Activated naive CD8-positive, alpha-beta T cell treated with anti-CD3 and anti-CD28 coated beads, Interleukin-2, amount 10 ng/mL, durations not matched to agents 7 days and 5 days (primary cell): Measurements from ENCODE around the gene XPR1. TPM values are rescaled to one million over a fixed set of nuclear protein-coding genes. Genes with fewer than 3 reads are reported as not detected.
A peak's percentile ranks its signal among the peaks of the same experiment; 100 is the strongest.

Source experiments
- ATAC-seq: fragments of 150-1000 bp; cut with Tn5 transposase; one replicate; pipeline ENCODE4 v1.10.0; 2021; ENCODE audit warnings: low read depth, moderate library complexity
- POLR2A ChIA-PET: fragments of 350-600 bp; sonication (Branson Sonifier 250); formaldehyde crosslinking; loops from one replicate; lab custom pipeline; 2021; ENCODE audit warnings: antibody characterized with exemption; lab: Charles Lee
- DNase-seq: peaks from one replicate; pipeline ENCODE4 v3.0.0; 2021
- H3K27ac Mint-ChIP-seq: one replicate; pipeline ENCODE4 v1.8.0; 2022; ENCODE audit warnings: mild to moderate bottlenecking, mixed read lengths
- H3K27me3 Mint-ChIP-seq: one replicate; pipeline ENCODE4 v1.8.0; 2022; ENCODE audit warnings: mild to moderate bottlenecking, moderate library complexity, mixed read lengths
- H3K36me3 Mint-ChIP-seq: one replicate; pipeline ENCODE4 v1.8.0; 2021; ENCODE audit warnings: mild to moderate bottlenecking, mixed read lengths
- H3K4me1 Mint-ChIP-seq: one replicate; pipeline ENCODE4 v1.8.0; 2021; ENCODE audit warnings: mixed read lengths
- H3K4me3 Mint-ChIP-seq: one replicate; pipeline ENCODE4 v1.8.0; 2022; ENCODE audit warnings: mild to moderate bottlenecking, moderate library complexity, mixed read lengths
- H3K9me3 Mint-ChIP-seq: one replicate; pipeline ENCODE4 v1.8.0; 2021; ENCODE audit warnings: mixed read lengths
- total RNA-seq, 2 experiments: library from RNA; stranded (reverse); gene quantifications; one replicate each; pipeline ENCODE4 v1.2.3, GENCODE V29; 2021

Gene XPR1
- total RNA-seq, 2 experiments from 2014 or later: 16.5 to 17.5 TPM

DNA sequence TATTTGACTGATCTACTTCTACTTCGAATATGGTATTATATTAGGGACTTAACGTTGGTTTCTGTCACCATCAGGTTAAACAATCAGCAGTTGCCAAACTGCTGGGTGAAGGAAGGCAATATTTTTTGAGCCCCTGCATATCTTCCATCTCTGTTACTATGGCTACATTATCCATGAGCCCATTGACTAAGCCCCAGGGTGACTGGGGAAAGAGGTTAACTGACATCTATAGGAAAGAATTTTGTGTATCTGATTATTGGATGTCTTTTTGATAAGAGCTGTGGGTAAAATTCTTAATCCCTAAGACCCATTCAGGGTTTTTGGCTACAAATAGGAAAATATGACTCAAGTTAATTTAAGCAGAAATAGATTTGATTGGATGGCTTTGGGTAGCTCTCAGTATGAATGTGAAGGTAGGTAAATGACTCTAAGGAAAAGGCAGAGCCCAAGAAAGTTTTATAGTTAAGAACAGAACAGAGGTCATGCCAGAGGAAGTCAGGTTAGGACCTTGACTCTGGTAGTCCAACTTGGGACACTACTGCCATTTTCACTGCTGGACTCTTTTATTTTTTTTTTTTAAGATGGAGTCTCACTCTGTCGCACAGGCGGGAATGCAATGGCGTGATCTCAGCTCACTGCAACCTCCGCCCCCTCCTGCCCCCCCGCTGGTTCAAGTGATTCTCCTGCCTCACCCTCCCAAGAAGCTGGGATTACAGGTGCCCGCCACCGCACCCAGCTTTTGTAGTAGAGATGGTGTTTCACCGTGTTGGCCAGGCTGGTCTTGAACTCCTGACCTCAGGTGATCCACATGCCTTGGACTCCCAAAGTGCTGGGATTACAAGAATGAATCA is 8.9 kb upstream of the XPR1 start:
- DNase-seq (no peak), ATAC-seq (no peak)
- Mint-ChIP-seq H3K27ac (no peak overlapping the region), H3K9me3 (no peaks in the 10 kb centered on the region), H3K36me3 (no peaks in the 10 kb centered on the region), H3K4me3 (no peak overlapping the region), H3K4me1 (no peaks in the 10 kb centered on the region), H3K27me3 (peaks cover 7% of the 10 kb centered on the region)
- POLR2A ChIA-PET: interaction anchor here (0.7 kb wide), 1 partner anchor 86 kb away, joined by 3 read pairs; no protein-coding TSS in a partner anchor

DNA sequence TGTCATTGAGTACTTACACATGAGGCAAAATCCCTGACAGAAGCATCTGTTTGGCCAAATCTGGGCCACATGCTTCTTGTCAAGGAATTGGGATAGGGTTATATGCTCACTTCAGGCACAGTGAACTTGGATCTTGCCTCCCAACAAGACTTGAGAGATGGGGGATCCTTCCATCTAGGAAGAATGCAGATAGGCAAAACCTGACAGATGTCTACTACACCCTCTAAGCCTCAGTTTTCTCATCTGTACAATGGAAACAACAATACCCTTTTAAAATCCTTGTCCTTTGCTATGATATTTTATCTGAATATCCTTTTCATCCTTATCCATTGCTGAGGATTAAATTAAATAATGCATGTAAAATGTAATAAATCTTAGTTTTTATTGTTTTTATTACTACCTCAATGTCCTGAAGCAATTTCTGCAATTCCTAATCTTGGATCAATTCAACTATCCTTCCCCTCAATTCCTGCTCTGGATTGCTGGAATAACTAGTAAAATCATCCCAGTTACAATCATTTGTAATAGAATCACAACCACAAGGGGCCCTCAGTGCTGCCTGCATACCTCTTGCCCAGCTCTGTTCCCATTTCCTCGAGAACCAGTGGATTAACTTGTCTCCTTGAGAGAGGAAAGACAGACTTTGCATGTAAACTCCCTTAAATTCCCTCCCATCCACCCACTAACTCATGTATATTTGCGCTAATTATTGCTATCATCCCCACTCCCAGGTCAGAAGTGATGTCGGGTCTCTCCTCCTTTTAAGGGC is 8.1 kb upstream of the XPR1 start:
- ATAC-seq (no peak), DNase-seq (no peak)
- Mint-ChIP-seq H3K4me1 (no peaks in the 10 kb centered on the region), H3K27ac (no peak overlapping the region), H3K4me3 (no peak overlapping the region), H3K36me3 (no peaks in the 10 kb centered on the region), H3K27me3 (peaks cover 7% of the 10 kb centered on the region), H3K9me3 (no peaks in the 10 kb centered on the region)
- POLR2A ChIA-PET: interaction anchor here (0.7 kb wide), 1 partner anchor 85 kb away, joined by 3 read pairs; no protein-coding TSS in a partner anchor

DNA sequence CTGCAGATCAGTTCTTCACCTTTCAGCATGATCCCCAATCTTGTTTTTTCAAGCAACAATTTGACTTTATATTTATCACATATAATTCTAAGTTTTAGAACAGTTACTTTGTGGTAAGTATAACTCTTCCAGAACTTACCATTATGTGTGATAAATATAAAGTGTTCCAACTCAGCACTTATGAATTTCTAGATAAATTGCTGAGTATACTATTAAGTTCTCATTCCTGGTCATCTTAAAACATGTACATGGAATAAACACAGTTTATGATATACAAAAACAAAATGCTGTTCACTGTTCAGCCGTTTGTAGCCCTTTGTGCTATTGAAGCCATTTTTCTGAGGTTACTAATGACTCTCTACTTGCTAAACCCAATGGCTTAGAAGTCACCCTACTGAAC is 5.1 kb upstream of the XPR1 start:
- H3K36me3 Mint-ChIP-seq: no peaks in the 10 kb centered on the region
- ATAC-seq (no peak), DNase-seq (no peak)
- no peak overlapping the region for H3K27ac Mint-ChIP-seq
- peaks cover 2% of the 10 kb centered on the region for H3K4me1 Mint-ChIP-seq
- H3K27me3 Mint-ChIP-seq: peaks cover 7% of the 10 kb centered on the region
- POLR2A ChIA-PET: no interaction called here
- no peak overlapping the region for H3K4me3 Mint-ChIP-seq
- no peaks in the 10 kb centered on the region for H3K9me3 Mint-ChIP-seq

DNA sequence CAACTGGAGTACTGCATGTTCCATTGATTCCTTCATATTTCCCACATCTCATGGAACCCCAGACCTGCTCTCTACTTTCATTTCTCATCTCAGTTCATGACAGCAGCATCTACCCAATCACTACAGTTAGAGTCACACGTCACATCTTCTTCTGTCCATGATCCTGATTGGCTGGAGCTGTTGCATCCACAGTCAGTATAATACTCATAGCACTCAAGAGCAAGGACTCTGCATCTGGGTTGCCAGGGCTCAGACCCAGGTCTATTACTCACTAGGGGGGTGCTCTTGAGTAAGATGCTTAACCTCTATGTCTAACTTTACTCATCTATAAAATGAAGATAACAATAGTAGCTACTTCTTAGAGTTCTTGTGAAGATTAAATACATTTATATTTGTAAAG is 4.4 kb upstream of the XPR1 start:
- H3K4me3 Mint-ChIP-seq: no peak overlapping the region
- H3K36me3 Mint-ChIP-seq: no peaks in the 10 kb centered on the region
- POLR2A ChIA-PET: no interaction called here
- H3K4me1 Mint-ChIP-seq: peaks cover 2% of the 10 kb centered on the region
- no peak for DNase-seq
- no peak for ATAC-seq
- H3K9me3 Mint-ChIP-seq: no peaks in the 10 kb centered on the region
- no peak overlapping the region for H3K27ac Mint-ChIP-seq
- peaks cover 7% of the 10 kb centered on the region for H3K27me3 Mint-ChIP-seq

DNA sequence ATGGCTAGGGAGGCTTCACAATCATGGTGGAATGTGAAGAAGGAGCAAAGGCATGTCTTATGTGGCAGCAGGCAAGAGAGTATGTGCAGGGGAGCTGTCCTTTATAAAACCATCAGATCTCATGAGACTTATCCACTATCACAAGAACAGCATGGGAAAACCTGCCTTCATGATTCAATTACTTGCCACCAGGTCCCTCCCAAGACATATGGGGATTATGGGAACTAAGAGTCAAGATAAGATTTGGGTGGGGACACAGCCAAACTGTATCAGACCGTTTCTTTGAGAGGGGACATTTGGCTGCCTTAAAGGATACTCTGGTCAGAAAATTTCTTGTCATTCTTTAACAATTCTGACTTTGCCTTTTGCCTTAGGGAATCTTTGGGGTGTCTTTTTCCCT is 3.2 kb upstream of the XPR1 start:
- ATAC-seq: no peak
- Mint-ChIP-seq H3K9me3 (no peaks in the 10 kb centered on the region), H3K36me3 (no peaks in the 10 kb centered on the region), H3K4me1 (peaks cover 2% of the 10 kb centered on the region), H3K4me3 (no peak overlapping the region), H3K27me3 (peaks cover 7% of the 10 kb centered on the region), H3K27ac (no peak overlapping the region)
- POLR2A ChIA-PET: no interaction called here
- no peak for DNase-seq

DNA sequence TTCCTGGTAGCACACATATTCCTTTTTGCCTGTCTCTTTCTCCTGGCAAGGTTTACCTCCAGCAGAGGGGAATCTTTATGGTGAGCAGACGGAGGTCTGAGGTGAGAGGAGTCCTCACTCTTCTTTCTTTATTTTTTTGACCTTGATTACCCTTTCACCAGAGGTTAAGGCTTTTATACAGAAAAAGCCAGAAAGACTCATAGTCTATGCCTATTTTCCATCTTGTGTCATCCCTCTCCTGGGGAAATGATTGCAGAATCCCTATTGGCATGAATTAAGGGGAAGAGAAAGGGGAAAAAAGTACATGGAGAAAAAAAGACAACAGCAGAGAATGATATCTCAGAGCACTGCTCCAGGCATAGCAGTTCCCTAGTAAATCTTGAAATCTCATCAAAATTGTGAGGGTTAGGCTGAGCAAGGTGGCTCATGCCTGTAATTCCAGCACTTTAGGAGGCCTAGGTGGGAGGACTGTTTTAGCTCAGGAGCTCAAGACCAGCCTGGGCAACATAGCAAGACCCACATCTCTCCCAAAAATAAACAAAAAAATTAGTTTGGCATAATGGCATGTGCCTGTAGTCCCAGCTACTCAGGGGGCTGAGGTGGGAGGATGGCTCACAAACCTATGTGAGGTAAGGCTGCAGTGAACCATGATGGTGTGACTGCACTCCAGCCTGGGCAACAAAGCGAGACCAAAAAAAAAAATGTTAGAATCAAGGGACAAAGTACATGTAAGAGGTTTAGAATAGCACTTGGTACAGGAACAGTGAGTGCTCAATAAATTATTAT is 1.2 kb upstream of the XPR1 start:
- no peak for ATAC-seq
- no peak for DNase-seq
- Mint-ChIP-seq H3K27me3 (peaks cover 5% of the 10 kb centered on the region), H3K36me3 (no peaks in the 10 kb centered on the region), H3K4me3 (no peak overlapping the region), H3K4me1 (peaks cover 2% of the 10 kb centered on the region), H3K27ac (no peak overlapping the region), H3K9me3 (no peaks in the 10 kb centered on the region)
- POLR2A ChIA-PET: interaction anchor here (1.5 kb wide), 1 partner anchor 129 kb away, joined by 4 read pairs; no protein-coding TSS in a partner anchor

DNA sequence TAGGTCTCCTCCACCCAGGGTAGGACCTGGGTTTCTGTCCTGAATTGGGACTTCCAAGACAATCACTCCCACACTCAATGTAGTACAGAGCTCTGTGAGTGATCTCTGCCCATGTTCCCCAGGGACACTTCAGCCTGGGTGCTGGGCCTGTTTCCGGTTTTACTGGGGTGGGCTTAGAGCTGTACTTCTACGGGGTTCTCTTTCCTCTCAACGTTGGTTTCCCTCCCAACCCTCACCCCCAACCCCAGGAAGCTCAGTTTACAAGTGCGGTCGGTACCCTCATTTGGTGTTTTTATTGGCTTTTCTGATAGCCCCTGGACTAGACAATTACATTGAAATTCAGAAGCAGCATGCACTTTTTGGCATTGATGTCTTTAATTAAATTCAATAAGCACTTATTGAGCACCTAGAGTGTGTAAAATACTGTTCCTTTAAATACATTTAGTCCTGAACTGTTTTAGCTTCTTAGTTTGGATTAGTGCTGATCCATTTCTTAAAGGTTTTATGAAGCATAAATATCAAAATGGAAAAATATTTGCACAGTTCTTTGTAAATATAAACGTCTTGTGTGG is 542 bp upstream of the XPR1 start:
- DNase-seq: no peak
- POLR2A ChIA-PET: interaction anchor here (0.6 to 1.5 kb wide), 3 partner anchors 45 to 131 kb away, joined by 4 to 6 read pairs (median 5); no protein-coding TSS in a partner anchor
- no peak overlapping the region for H3K4me3 Mint-ChIP-seq
- no peak for ATAC-seq
- peaks cover 2% of the 10 kb centered on the region for H3K4me1 Mint-ChIP-seq
- H3K36me3 Mint-ChIP-seq: no peaks in the 10 kb centered on the region
- H3K27ac Mint-ChIP-seq: peak overlapping the region; percentile 90
- H3K27me3 Mint-ChIP-seq: peaks cover 5% of the 10 kb centered on the region
- no peaks in the 10 kb centered on the region for H3K9me3 Mint-ChIP-seq

DNA sequence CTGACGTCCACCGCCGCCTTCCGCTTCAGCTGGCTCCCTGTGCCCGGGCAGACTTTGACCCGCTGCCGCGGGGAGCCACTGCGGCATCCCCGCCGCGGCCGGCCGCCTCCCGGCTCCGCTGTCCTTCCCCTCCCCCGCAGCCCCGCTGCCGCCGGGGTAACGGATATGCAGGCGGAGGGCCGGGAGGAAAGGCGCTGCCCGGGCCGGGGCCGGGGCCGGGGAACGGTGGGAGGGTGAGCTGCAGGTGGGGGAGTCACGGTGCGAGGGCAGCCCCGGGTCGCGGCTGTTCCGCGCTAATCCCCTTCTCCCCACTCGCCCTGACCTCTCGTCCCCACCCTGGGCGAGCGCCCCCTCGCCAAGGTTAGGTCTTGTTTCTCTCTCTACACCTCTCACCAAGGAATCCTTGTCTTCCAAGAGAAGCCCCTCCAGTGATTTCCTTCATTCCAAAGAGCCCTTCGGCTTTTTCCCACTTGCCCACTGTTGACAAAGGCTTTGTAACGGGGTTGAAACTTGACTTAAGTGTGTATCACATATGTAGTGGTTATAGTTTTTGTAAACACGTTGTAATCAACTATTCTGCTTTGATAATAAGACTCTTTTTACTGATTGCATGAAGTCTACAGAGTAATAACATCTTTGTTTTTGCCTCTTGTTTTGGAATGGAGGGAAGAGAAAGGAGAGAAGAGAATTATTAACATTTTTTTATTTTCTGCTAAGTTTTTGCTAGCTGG is 669 bp downstream of the XPR1 start:
- Mint-ChIP-seq H3K27me3 (no peaks in the 10 kb centered on the region), H3K27ac (peak overlapping the region; percentile 90), H3K36me3 (peaks cover 1% of the 10 kb centered on the region), H3K4me3 (no peak overlapping the region), H3K9me3 (no peaks in the 10 kb centered on the region), H3K4me1 (peaks cover 2% of the 10 kb centered on the region)
- POLR2A ChIA-PET: interaction anchor here (0.6 to 1.5 kb wide), 3 partner anchors 47 to 210 kb away, joined by 3 to 6 read pairs (median 4); no protein-coding TSS in a partner anchor
- DNase-seq (peak; percentile 82), ATAC-seq (peak; percentile 54)

DNA sequence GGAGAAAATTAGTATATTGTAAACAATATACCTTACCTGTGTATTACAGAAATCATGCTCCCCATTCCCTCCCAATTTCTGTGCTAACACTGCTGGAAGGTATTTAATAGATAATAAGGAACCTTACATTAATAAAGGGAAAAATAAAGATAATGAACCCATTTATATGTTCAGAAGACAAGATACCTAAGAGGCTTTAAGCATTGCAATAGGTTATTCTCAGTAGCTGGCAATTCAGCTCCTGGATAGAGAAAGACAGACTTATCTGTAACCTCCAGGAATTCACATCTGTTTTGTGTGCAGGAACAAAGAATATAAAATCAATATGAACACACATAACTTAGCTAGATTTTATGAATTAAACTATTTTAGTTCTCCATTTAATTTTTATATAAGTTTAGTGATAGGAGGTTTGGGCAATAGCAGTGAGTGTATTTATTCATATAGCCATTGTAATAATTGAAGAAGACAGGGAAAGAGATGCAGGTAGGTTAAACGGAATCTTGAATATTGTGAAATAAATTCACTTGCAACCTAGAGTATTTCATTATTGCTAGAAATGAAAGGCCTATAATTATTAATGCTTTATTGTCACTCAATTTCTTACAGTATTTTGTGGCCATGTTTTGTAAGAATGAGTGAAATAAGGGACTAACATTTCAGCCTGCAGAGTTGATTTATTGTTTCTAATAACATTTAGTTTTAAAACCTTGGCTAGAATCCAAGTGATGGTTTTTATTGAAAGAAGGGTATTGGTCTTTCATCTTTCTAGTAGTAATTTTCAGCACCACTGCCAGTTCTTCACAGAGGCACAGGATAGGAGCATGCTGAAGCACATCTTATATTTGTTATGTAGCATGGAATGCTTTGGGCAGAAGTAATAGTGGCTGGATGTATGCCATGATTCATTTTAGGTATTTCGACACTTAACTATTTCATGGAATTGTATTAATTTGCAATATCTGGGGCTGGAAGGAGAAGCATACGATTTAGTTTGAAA is 1.5 kb downstream of the XPR1 start:
- POLR2A ChIA-PET: interaction anchor here (0.6 kb wide), 1 partner anchor 209 kb away, joined by 3 read pairs; no protein-coding TSS in a partner anchor

DNA sequence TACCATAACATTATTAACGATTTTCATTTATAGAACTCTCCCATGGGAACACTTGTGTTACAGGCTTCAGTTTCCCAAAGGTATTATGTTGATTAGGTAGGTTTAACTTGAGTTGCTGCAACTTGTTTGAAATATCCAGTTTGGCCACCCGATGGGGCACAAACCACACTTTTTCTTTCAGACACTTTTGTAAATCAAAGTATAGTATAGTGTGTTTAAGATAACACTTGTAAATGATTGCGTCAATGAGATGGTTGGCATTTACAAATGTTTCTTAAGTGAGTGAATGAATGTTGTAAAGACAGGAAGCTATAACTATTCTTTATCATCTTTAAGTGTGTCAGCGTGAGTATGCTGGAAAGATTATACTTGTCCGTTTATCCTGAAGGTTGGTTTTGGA is 4.3 kb downstream of the XPR1 start:
- H3K27ac Mint-ChIP-seq: no peak overlapping the region
- no peaks in the 10 kb centered on the region for H3K27me3 Mint-ChIP-seq
- peaks cover 3% of the 10 kb centered on the region for H3K36me3 Mint-ChIP-seq
- ATAC-seq: no peak
- DNase-seq: no peak
- no peaks in the 10 kb centered on the region for H3K9me3 Mint-ChIP-seq
- no peak overlapping the region for H3K4me3 Mint-ChIP-seq
- H3K4me1 Mint-ChIP-seq: no peaks in the 10 kb centered on the region
- POLR2A ChIA-PET: no interaction called here

More for the DNA sequence above, 1.5 kb downstream of the XPR1 start:
- Mint-ChIP-seq H3K4me1 (peaks cover 2% of the 10 kb centered on the region), H3K4me3 (no peak overlapping the region), H3K9me3 (no peaks in the 10 kb centered on the region), H3K27ac (no peak overlapping the region), H3K36me3 (peaks cover 1% of the 10 kb centered on the region), H3K27me3 (no peaks in the 10 kb centered on the region)
- ATAC-seq (no peak), DNase-seq (no peak)

DNA sequence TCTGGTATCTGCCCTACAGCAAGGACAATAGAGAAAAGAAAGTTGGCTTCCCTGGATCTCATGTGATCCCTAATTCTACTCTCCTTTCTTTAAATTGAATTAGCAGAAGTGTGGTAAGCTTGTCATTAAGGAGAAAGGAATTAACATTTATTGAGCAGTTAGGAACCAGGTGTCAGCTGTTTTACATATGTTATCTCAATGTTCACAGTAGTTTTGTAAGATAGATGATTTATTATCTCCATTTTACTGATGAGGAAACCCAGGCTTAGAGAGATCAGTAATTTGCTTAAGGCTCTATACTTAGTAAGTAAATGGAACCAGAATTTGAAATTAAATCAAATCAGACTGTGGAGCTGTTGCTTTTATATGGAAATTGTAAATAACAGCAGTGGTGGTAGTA is 8.0 kb downstream of the XPR1 start:
- no peaks in the 10 kb centered on the region for H3K27me3 Mint-ChIP-seq
- H3K27ac Mint-ChIP-seq: no peak overlapping the region
- no peak overlapping the region for H3K4me3 Mint-ChIP-seq
- peaks cover 1% of the 10 kb centered on the region for H3K4me1 Mint-ChIP-seq
- H3K36me3 Mint-ChIP-seq: peaks cover 10% of the 10 kb centered on the region
- POLR2A ChIA-PET: no interaction called here
- H3K9me3 Mint-ChIP-seq: no peaks in the 10 kb centered on the region
- DNase-seq (no peak), ATAC-seq (no peak)
